Trophoblast cell (in vitro differentiated cells and primary cell): ENCODE results near the gene PLA2G2F.

Source experiments
- DNase-seq, 2 donors: peaks; one replicate each; pipeline ENCODE4 v3.0.0-alpha.2; 2016
- H2AFZ ChIP-seq: 2 replicates; pipeline ENCODE4 v1.6.1; 2013; ENCODE audit warnings: low read length, moderate library complexity, mild to moderate bottlenecking; ENCODE audit not compliant: insufficient read depth, poor library complexity
- H2AK5ac ChIP-seq: 2 replicates; pipeline ENCODE4 v1.6.1; 2013; ENCODE audit warnings: mild to moderate bottlenecking, low read length
- H2BK120ac ChIP-seq: 2 replicates; pipeline ENCODE4 v1.6.1; 2013; ENCODE audit warnings: low read length, mild to moderate bottlenecking, moderate library complexity; ENCODE audit not compliant: insufficient read depth, poor library complexity
- H2BK12ac ChIP-seq: 2 replicates; pipeline ENCODE4 v1.6.1; 2013; ENCODE audit warnings: mild to moderate bottlenecking, low read length, moderate library complexity
- H2BK5ac ChIP-seq: 2 replicates; pipeline ENCODE4 v1.6.1; 2013; ENCODE audit warnings: low read length, low read depth, moderate library complexity, mild to moderate bottlenecking; ENCODE audit not compliant: poor library complexity
- H3K14ac ChIP-seq: 2 replicates; pipeline ENCODE4 v1.6.1; 2013; ENCODE audit warnings: mild to moderate bottlenecking, low read length
- H3K18ac ChIP-seq: 2 replicates; pipeline ENCODE4 v1.6.1; 2013; ENCODE audit warnings: mild to moderate bottlenecking, low read length
- H3K23ac ChIP-seq: 2 replicates; pipeline ENCODE4 v1.6.1; 2013; ENCODE audit warnings: low read length
- H3K27ac ChIP-seq: 2 replicates; pipeline ENCODE4 v1.5.1; 2013; ENCODE audit warnings: low read depth, mild to moderate bottlenecking, inconsistent platforms, low read length, moderate library complexity
- H3K27me3 ChIP-seq: 2 replicates; pipeline ENCODE4 v1.6.1; 2013; ENCODE audit warnings: inconsistent platforms, mild to moderate bottlenecking, low read length, moderate library complexity; ENCODE audit not compliant: insufficient read depth
- H3K36me3 ChIP-seq, 2 experiments: 1 replicate in 1 of 2; 2 replicates in 1 of 2; pipeline ENCODE4 v1.6.1; 2013; ENCODE audit warnings: low read length in 2 of 2, mild to moderate bottlenecking in 2 of 2, moderate library complexity in 1 of 2; ENCODE audit not compliant: insufficient read depth in 2 of 2, control insufficient read depth in 1 of 2
- H3K4ac ChIP-seq: 2 replicates; pipeline ENCODE4 v1.6.1; 2013; ENCODE audit warnings: low read depth, mild to moderate bottlenecking, low read length, moderate library complexity
- H3K4me1 ChIP-seq, 2 experiments: 1 replicate in 1 of 2; 2 replicates in 1 of 2; pipeline ENCODE4 v1.6.1; 2013; ENCODE audit warnings: low read length in 2 of 2, mild to moderate bottlenecking in 2 of 2, moderate library complexity in 1 of 2; ENCODE audit not compliant: insufficient read depth in 2 of 2, control insufficient read depth in 1 of 2
- H3K4me2 ChIP-seq: 2 replicates; pipeline ENCODE4 v1.6.1; 2013; ENCODE audit warnings: inconsistent platforms, mild to moderate bottlenecking, low read length, moderate library complexity
- H3K4me3 ChIP-seq: 2 replicates; pipeline ENCODE4 v1.5.1; 2013; ENCODE audit warnings: mild to moderate bottlenecking, low read depth, low read length, inconsistent platforms
- H3K79me1 ChIP-seq: one replicate; pipeline ENCODE4 v1.6.1; 2013; ENCODE audit warnings: low read length
- H3K79me2 ChIP-seq: 2 replicates; pipeline ENCODE4 v1.6.1; 2013; ENCODE audit warnings: low read length, mild to moderate bottlenecking; ENCODE audit not compliant: control insufficient read depth, insufficient read depth, poor library complexity
- H3K9ac ChIP-seq: 2 replicates; pipeline ENCODE4 v1.6.1; 2013; ENCODE audit warnings: mild to moderate bottlenecking, low read length
- H3K9me3 ChIP-seq: 2 replicates; pipeline ENCODE4 v1.6.1; 2013; ENCODE audit warnings: low read depth, mild to moderate bottlenecking, control low read depth, inconsistent platforms, low read length; ENCODE audit not compliant: insufficient read depth
- H4K12ac ChIP-seq: 2 replicates; pipeline ENCODE4 v1.6.1; 2013; ENCODE audit warnings: low read depth, mild to moderate bottlenecking, low read length, moderate library complexity
- H4K8ac ChIP-seq: 2 replicates; pipeline ENCODE4 v1.6.1; 2013; ENCODE audit warnings: low read depth, mild to moderate bottlenecking, low read length, moderate library complexity
- H4K91ac ChIP-seq: one replicate; pipeline ENCODE4 v1.6.1; 2013; ENCODE audit warnings: low read depth, mild to moderate bottlenecking, low read length, moderate library complexity
- WGBS: extraction: QIAGEN DNeasy Blood & Tissue Kit; methylation state at CpG from one replicate; pipeline ENCODE4 v1.1.7; 2013; ENCODE audit warnings: missing lambda C conversion rate; ENCODE audit not compliant: insufficient read length, insufficient coverage; ENCODE audit errors: extremely low coverage; 5-methylcytosine and 5-hydroxymethylcytosine counted together

Gene PLA2G2F

DNA sequence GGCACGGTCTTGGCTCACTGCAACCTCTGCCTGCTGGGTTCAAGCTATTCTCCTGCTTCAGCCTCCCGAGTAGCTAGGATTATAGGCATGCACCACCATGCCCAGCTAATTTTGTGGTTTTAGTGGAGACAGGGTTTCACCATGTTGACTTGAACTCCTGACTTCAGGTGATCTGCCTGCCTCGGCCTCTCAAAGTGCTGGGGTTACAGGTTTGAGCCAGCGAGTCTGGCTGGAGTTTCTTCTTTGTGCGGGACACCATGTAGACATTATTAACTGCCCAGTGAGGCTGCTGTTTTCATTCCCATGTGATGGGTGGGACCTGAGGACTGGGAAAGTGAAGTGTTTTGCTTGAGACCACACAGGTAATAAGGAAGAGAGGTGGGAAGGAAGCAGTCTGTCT is 45.8 kb upstream of the PLA2G2F start:
- Histone ChIP-seq H3K14ac (no peak overlapping the region), H2BK5ac (no peak overlapping the region), H3K27me3 (no peaks in the 10 kb centered on the region), H2AFZ (no peak overlapping the region), H3K4ac (no peak overlapping the region), H4K12ac (no peak overlapping the region), H3K79me1 (no peaks in the 10 kb centered on the region), H3K9ac (no peak overlapping the region), H2BK120ac (no peak overlapping the region), H4K91ac (no peak overlapping the region), H3K27ac (no peak overlapping the region), H2BK12ac (no peak overlapping the region), H3K79me2 (no peaks in the 10 kb centered on the region), H3K4me1 (no peaks in the 10 kb centered on the region), H3K23ac (no peak overlapping the region), H3K36me3 (no peaks in the 10 kb centered on the region), H4K8ac (no peak overlapping the region), H3K4me3 (no peak overlapping the region), H3K18ac (no peak overlapping the region), H3K4me2 (no peak overlapping the region), H2AK5ac (no peak overlapping the region), H3K9me3 (peaks cover 15% of the 10 kb centered on the region)
- no CpG with 5 or more reads among the region's 5 CpGs for WGBS
- no peak for DNase-seq

DNA sequence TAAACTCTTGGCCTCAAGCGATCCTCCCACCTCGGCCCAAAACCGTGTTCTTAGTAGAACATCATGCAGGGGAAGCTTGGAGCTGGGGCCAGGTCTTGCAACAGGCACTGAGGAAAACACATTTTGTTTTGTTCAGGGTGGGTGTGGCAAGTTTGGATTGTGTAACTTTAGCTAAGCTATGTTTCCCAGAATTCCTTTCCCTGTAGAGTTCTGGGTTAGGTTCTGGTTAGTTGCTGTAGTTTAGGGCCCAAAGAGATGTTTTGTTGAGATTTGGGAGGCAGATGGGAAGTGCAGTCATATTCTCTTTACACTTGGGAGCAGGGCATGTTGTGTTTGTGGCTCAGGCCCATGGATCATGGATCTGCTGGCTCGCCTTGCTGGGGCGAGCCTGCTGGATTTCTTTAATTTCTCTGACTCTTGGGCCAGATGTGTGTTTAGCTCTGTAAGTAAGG is 45.2 kb upstream of the PLA2G2F start:
- no CpG with 5 or more reads among the region's 5 CpGs for WGBS

DNA sequence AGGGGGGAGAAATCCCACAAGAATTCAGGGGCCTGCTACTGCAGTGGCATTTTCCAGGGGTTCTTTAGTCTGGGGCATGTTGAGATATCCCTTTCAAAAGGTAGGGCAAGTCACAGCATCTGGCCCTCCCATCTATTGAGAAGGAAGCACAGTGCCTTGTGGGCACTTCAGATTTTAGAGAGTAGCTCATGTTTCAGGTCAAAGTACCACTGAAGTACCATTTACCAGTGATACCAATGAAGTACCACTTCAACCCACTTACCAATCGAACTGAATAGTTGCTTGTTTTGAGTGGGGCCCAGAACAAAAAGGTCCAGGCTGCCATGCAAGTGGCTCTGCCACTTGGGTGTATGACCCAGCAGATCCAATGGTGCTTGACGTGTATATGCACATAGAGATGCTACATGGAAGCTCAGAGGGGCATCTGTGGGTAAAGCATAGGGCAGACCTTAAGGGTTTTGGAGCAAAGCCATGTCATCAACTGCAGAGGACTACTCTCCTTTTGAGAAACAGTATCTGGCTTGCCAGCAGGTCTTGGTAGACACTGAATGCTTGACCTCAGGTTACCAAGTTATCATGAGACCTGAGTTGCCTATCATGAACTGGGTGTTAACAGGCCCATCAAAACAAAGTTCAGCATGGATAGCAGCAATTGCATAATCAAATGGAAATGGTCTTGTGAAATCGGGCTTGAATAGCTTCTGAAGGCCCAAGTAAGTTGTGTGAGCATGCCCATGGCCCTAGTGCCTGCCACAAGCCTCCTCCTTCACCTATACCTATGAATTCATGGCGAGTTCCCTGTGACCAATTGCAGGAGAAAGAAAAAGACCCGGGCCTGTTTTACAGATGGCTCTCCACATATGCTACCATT is 43.3 kb upstream of the PLA2G2F start:
- Histone ChIP-seq H3K4me1 (no peaks in the 10 kb centered on the region), H4K12ac (no peak overlapping the region), H4K8ac (no peak overlapping the region), H3K9me3 (peaks cover 13% of the 10 kb centered on the region), H2BK12ac (no peak overlapping the region), H3K4ac (no peak overlapping the region), H2BK5ac (no peak overlapping the region), H3K9ac (no peak overlapping the region), H3K27me3 (no peaks in the 10 kb centered on the region), H2AFZ (no peak overlapping the region), H3K79me2 (no peaks in the 10 kb centered on the region), H2AK5ac (no peak overlapping the region), H3K23ac (no peak overlapping the region), H4K91ac (no peak overlapping the region), H3K36me3 (no peaks in the 10 kb centered on the region), H3K4me3 (no peak overlapping the region), H2BK120ac (no peak overlapping the region), H3K18ac (no peak overlapping the region), H3K79me1 (no peaks in the 10 kb centered on the region), H3K14ac (no peak overlapping the region), H3K27ac (no peak overlapping the region), H3K4me2 (no peak overlapping the region)
- no peak for DNase-seq
- no CpG with 5 or more reads among the region's 5 CpGs for WGBS

More for the DNA sequence above, 45.2 kb upstream of the PLA2G2F start:
- Histone ChIP-seq H3K4me3 (no peak overlapping the region), H2BK5ac (no peak overlapping the region), H3K9ac (no peak overlapping the region), H4K91ac (no peak overlapping the region), H3K27me3 (no peaks in the 10 kb centered on the region), H2AK5ac (no peak overlapping the region), H2AFZ (no peak overlapping the region), H3K79me1 (no peaks in the 10 kb centered on the region), H4K8ac (no peak overlapping the region), H3K79me2 (no peaks in the 10 kb centered on the region), H2BK12ac (no peak overlapping the region), H3K14ac (no peak overlapping the region), H2BK120ac (no peak overlapping the region), H3K9me3 (peaks cover 15% of the 10 kb centered on the region), H3K36me3 (no peaks in the 10 kb centered on the region), H3K23ac (no peak overlapping the region), H3K4me2 (no peak overlapping the region), H3K27ac (no peak overlapping the region), H3K4ac (no peak overlapping the region), H3K18ac (no peak overlapping the region), H4K12ac (no peak overlapping the region), H3K4me1 (no peaks in the 10 kb centered on the region)
- no peak for DNase-seq

DNA sequence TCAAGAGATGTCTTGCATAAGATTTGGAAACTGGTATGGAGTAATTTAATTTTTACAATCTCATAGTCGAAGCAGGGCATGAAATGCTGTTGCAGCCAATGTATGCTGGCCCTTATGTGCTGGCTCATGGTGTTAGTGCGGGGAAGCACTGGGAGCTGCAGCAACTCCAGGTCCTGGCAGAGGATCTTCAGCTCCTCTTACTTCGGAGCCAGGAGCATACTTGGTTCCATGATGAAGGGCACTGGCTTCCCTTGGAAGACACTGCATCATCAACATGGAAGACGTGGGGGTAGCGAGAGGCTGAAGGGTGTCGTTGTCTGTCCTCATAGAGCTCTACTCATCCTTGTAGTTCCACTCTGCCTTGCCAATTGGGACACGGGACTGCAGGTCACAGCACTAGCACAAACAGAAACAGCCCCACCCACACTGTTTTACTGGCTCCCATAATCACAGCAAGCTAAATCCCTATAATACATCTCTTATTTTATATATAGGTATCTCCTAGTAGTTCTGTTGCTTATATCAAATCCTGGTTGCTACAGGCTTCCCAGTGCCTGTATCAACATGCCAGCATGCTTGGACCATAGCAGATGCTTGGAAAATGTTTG is 42.2 kb upstream of the PLA2G2F start:
- H3K79me1 ChIP-seq: no peaks in the 10 kb centered on the region
- H2AK5ac ChIP-seq: no peak overlapping the region
- H2BK120ac ChIP-seq: no peak overlapping the region
- no peak overlapping the region for H4K12ac ChIP-seq
- H3K4me2 ChIP-seq: no peak overlapping the region
- H3K4me3 ChIP-seq: no peak overlapping the region
- no peaks in the 10 kb centered on the region for H3K27me3 ChIP-seq
- WGBS: no CpG with 5 or more reads among the region's 7 CpGs
- no peak overlapping the region for H2BK5ac ChIP-seq
- H3K9me3 ChIP-seq: peaks cover 13% of the 10 kb centered on the region
- no peaks in the 10 kb centered on the region for H3K4me1 ChIP-seq
- H4K91ac ChIP-seq: no peak overlapping the region
- no peak for DNase-seq
- no peak overlapping the region for H3K23ac ChIP-seq
- no peak overlapping the region for H3K27ac ChIP-seq
- H3K79me2 ChIP-seq: no peaks in the 10 kb centered on the region
- H3K14ac ChIP-seq: no peak overlapping the region
- no peak overlapping the region for H2AFZ ChIP-seq
- H3K9ac ChIP-seq: no peak overlapping the region
- no peaks in the 10 kb centered on the region for H3K36me3 ChIP-seq
- no peak overlapping the region for H2BK12ac ChIP-seq
- H3K18ac ChIP-seq: no peak overlapping the region
- no peak overlapping the region for H4K8ac ChIP-seq
- no peak overlapping the region for H3K4ac ChIP-seq
